H9 (cell line): ENCODE results near the gene SPHK2. TPM values are rescaled to one million over a fixed set of nuclear protein-coding genes. Genes with fewer than 3 reads are reported as not detected.

ENCODE experiments used
- DNase-seq: peaks from one replicate; pipeline ENCODE4 v3.0.0-alpha.2; 2017
- H2AFZ ChIP-seq: one replicate; pipeline ENCODE4 v1.6.1; 2013; ENCODE audit warnings: mild to moderate bottlenecking, low read length, control low read depth, moderate library complexity
- H2AK5ac ChIP-seq: 2 replicates; pipeline ENCODE4 v1.6.1; 2013; ENCODE audit warnings: low read length, control low read depth, mixed read lengths; ENCODE audit not compliant: insufficient read length
- H2BK120ac ChIP-seq: one replicate; pipeline ENCODE4 v1.6.1; 2013; ENCODE audit warnings: low read depth, mild to moderate bottlenecking, low read length, control low read depth, inconsistent platforms; ENCODE audit not compliant: poor library complexity, severe bottlenecking
- H2BK12ac ChIP-seq: 2 replicates; pipeline ENCODE4 v1.6.1; 2013; ENCODE audit warnings: low read length, control low read depth, mixed read lengths, low read depth; ENCODE audit not compliant: insufficient read length
- H2BK15ac ChIP-seq: 2 replicates; pipeline ENCODE4 v1.6.1; 2013; ENCODE audit warnings: low read depth, low read length, control low read depth
- H2BK20ac ChIP-seq: one replicate; pipeline ENCODE4 v1.6.1; 2013; ENCODE audit warnings: low read depth, mild to moderate bottlenecking, low read length, control low read depth, inconsistent platforms; ENCODE audit not compliant: poor library complexity, severe bottlenecking
- H2BK5ac ChIP-seq: 2 replicates; pipeline ENCODE4 v1.6.1; 2013; ENCODE audit warnings: low read length, control low read depth, mixed read lengths; ENCODE audit not compliant: insufficient read length
- H3K14ac ChIP-seq: 2 replicates; pipeline ENCODE4 v1.6.1; 2013; ENCODE audit warnings: low read length, control low read depth; ENCODE audit not compliant: insufficient read depth
- H3K18ac ChIP-seq: 2 replicates; pipeline ENCODE4 v1.6.1; 2013; ENCODE audit warnings: low read depth, mild to moderate bottlenecking, mixed read lengths, low read length, control low read depth; ENCODE audit not compliant: insufficient read length
- H3K23ac ChIP-seq: 2 replicates; pipeline ENCODE4 v1.6.1; 2013; ENCODE audit warnings: low read length, control low read depth, mixed read lengths, low read depth; ENCODE audit not compliant: insufficient read length
- H3K23me2 ChIP-seq: 2 replicates; pipeline ENCODE4 v1.6.1; 2013; ENCODE audit warnings: low read depth, mild to moderate bottlenecking, mixed read lengths, low read length, control low read depth; ENCODE audit not compliant: insufficient read length, poor library complexity, severe bottlenecking
- H3K27ac ChIP-seq: 2 replicates; pipeline ENCODE4 v1.5.1; 2013; ENCODE audit warnings: low read length, control low read depth, mixed read lengths, low read depth; ENCODE audit not compliant: insufficient read length
- H3K27me3 ChIP-seq: 2 replicates; pipeline ENCODE4 v1.6.1; 2013; ENCODE audit warnings: low read length, control low read depth, inconsistent platforms; ENCODE audit not compliant: insufficient read depth
- H3K4ac ChIP-seq: 2 replicates; pipeline ENCODE4 v1.6.1; 2013; ENCODE audit warnings: low read depth, mild to moderate bottlenecking, control low read depth, inconsistent platforms, low read length, moderate library complexity
- H3K4me1 ChIP-seq: 2 replicates; pipeline ENCODE4 v1.6.1; 2013; ENCODE audit warnings: low read length, control low read depth, inconsistent platforms; ENCODE audit not compliant: insufficient read depth
- H3K4me2 ChIP-seq: 2 replicates; pipeline ENCODE4 v1.6.1; 2013; ENCODE audit warnings: low read length, control low read depth, mixed read lengths; ENCODE audit not compliant: insufficient read length, insufficient read depth
- H3K56ac ChIP-seq: 2 replicates; pipeline ENCODE4 v1.6.1; 2013; ENCODE audit warnings: low read depth, mild to moderate bottlenecking, mixed read lengths, low read length, control low read depth; ENCODE audit not compliant: insufficient read length
- H3K79me1 ChIP-seq: 2 replicates; pipeline ENCODE4 v1.6.1; 2013; ENCODE audit warnings: low read depth, mild to moderate bottlenecking, moderate library complexity, low read length, control low read depth, inconsistent platforms; ENCODE audit not compliant: insufficient read depth, poor library complexity, severe bottlenecking
- H3K79me2 ChIP-seq: 2 replicates; pipeline ENCODE4 v1.6.1; 2013; ENCODE audit warnings: low read length, control low read depth, inconsistent platforms; ENCODE audit not compliant: insufficient read depth
- H3K9ac ChIP-seq: 2 replicates; pipeline ENCODE4 v1.6.1; 2013; ENCODE audit warnings: low read length, control low read depth, mixed read lengths; ENCODE audit not compliant: insufficient read length; ENCODE audit errors: extremely low read depth
- H3K9me3 ChIP-seq: one replicate; pipeline ENCODE4 v1.6.1; 2013; ENCODE audit warnings: low read depth, low read length, inconsistent platforms; ENCODE audit not compliant: control insufficient read depth
- H3T11ph ChIP-seq: one replicate; pipeline ENCODE4 v1.6.1; 2013; ENCODE audit warnings: mild to moderate bottlenecking, low read length, control low read depth, inconsistent platforms
- H4K20me1 ChIP-seq: one replicate; pipeline ENCODE4 v1.6.1; 2013; ENCODE audit not compliant: control insufficient read depth, insufficient read length, insufficient read depth
- H4K5ac ChIP-seq: 2 replicates; pipeline ENCODE4 v1.6.1; 2013; ENCODE audit warnings: low read depth, mild to moderate bottlenecking, mixed read lengths, low read length, control low read depth; ENCODE audit not compliant: insufficient read length
- H4K8ac ChIP-seq: replicated peaks from 2 replicates; pipeline ENCODE4 v1.6.1; 2013; ENCODE audit warnings: low read length, control low read depth, mixed read lengths, low read depth; ENCODE audit not compliant: insufficient read length
- H4K91ac ChIP-seq: 2 replicates; pipeline ENCODE4 v1.6.1; 2013; ENCODE audit warnings: low read depth, mild to moderate bottlenecking, moderate library complexity, mixed read lengths, low read length, control low read depth; ENCODE audit not compliant: insufficient read length
- H3K27ac Mint-ChIP-seq, 3 experiments: 2 replicates in 2 of 3; 3 replicates in 1 of 3; pipeline ENCODE4 v1.8.0; 2020 to 2021; ENCODE audit warnings: mixed read lengths in 3 of 3, mild to moderate bottlenecking in 1 of 3, moderate library complexity in 1 of 3
- H3K27me3 Mint-ChIP-seq: 2 replicates; pipeline ENCODE4 v1.8.0; 2021; ENCODE audit warnings: low read depth, mild to moderate bottlenecking, moderate library complexity, mixed read lengths
- H3K36me3 Mint-ChIP-seq, 3 experiments: 2 replicates in 2 of 3; 3 replicates in 1 of 3; pipeline ENCODE4 v1.8.0; 2020 to 2021; ENCODE audit warnings: low read depth in 3 of 3, mixed read lengths in 3 of 3; ENCODE audit not compliant: insufficient read depth in 1 of 3
- H3K4me1 Mint-ChIP-seq, 2 experiments: 2 replicates each; pipeline ENCODE4 v1.8.0; 2020; ENCODE audit warnings: mixed read lengths in 2 of 2
- H3K4me3 Mint-ChIP-seq, 2 experiments: 2 replicates in 1 of 2; 3 replicates in 1 of 2; pipeline ENCODE4 v1.8.0; 2020 to 2021; ENCODE audit warnings: mild to moderate bottlenecking in 2 of 2, mixed read lengths in 2 of 2, moderate library complexity in 1 of 2
- H3K9me3 Mint-ChIP-seq, 2 experiments: 2 replicates in 1 of 2; 3 replicates in 1 of 2; pipeline ENCODE4 v1.8.0; 2020; ENCODE audit warnings: mild to moderate bottlenecking in 2 of 2, mixed read lengths in 2 of 2, moderate library complexity in 1 of 2
- CTCF ChIP-seq: fragments of 200-600 bp; sonication (generic); conservative IDR thresholded peaks from 3 replicates; pipeline ENCODE4 v1.8.0; 2021; ENCODE audit warnings: antibody characterized with exemption, mild to moderate bottlenecking
- WGBS: extraction: QIAGEN DNeasy Blood & Tissue Kit; methylation state at CpG from one replicate; pipeline ENCODE4 v1.1.7; 2013; ENCODE audit warnings: missing lambda C conversion rate, low lambda C conversion rate, mixed read lengths; ENCODE audit not compliant: insufficient read length; ENCODE audit errors: extremely low coverage; 5-methylcytosine and 5-hydroxymethylcytosine counted together
- total RNA-seq: library from RNA; stranded (reverse); gene quantifications from 2 replicates; pipeline ENCODE4 v1.2.1, GENCODE V29; 2021

SPHK2 gene
- total RNA-seq, 1 experiment from 2014 or later, result 57.2 TPM

- Histone ChIP-seq H4K20me1 (no peaks in the 10 kb centered on the region), H2BK120ac (no peak overlapping the region), H3K4me1 (peaks cover 3% of the 10 kb centered on the region; the same call in 1 of the 2 replicates), H2BK5ac (no peak overlapping the region), H3K56ac (no peak overlapping the region), H2BK12ac (no peak overlapping the region), H3K27me3 (no peaks in the 10 kb centered on the region), H4K8ac (no peak overlapping the region), H3K4ac (no peak overlapping the region), H3K18ac (no peak overlapping the region), H4K5ac (no peak overlapping the region), H3K14ac (no peak overlapping the region), H2AFZ (no peak overlapping the region), H3K27ac (no peak overlapping the region), H3K4me2 (no peak overlapping the region), H3K9ac (no peak overlapping the region), H3K23ac (no peak overlapping the region), H2BK20ac (no peak overlapping the region), H3K23me2 (peaks cover 3% of the 10 kb centered on the region), H3K79me2 (no peaks in the 10 kb centered on the region), H3T11ph (no peak overlapping the region), H2BK15ac (no peak overlapping the region), H2AK5ac (no peak overlapping the region), H4K91ac (no peak overlapping the region), H3K9me3 (no peaks in the 10 kb centered on the region), H3K79me1 (no peaks in the 10 kb centered on the region)
- Mint-ChIP-seq H3K9me3 (no peaks in the 10 kb centered on the region), H3K4me1 (peaks cover 26 to 34% of the 10 kb centered on the region in 2 experiments), H3K36me3 (no peaks in the 10 kb centered on the region), H3K27me3 (peaks cover 17% of the 10 kb centered on the region), H3K27ac (no peak overlapping the region), H3K4me3 (no peak overlapping the region)
- no peak for DNase-seq
- no peak for TF ChIP-seq CTCF
- no CpG with 5 or more reads among the region's 11 CpGs for WGBS
These were observed 49.5 kb upstream of the SPHK2 start for GRCh38 chr19:48569814-48570213.
